ENCODE measurements around the gene PPP1R15B. TPM values are rescaled to one million over a fixed set of nuclear protein-coding genes. Genes with fewer than 3 reads are reported as not detected.
"Not testable (repeated sequence)": the region's sequence is repeated elsewhere in the genome, so short reads cannot be mapped to it uniquely, and the experiment has no call there.

The PPP1R15B gene
- total RNA-seq, 4 donors from 2014 or later: 42.8 to 56.4 (median 51.4) TPM

- intact Hi-C loops (cut with DNase I): no loop called here
- H3K27me3 ChIP-seq: no peaks in the 10 kb centered on the region
- no peak for DNase-seq (ENCODE audit: extremely low spot score)
- H3K27ac ChIP-seq (replicated peaks in 1 of 4): no peak overlapping the region
- WGBS: 98% methylated on average over 2 of the region's 2 CpGs
- no peaks in the 10 kb centered on the region for H3K9me3 ChIP-seq
- no peak overlapping the region for H3K4me3 ChIP-seq
- peaks cover 20 to 98% (median 68%) of the 10 kb centered on the region in 4 donors for H3K36me3 ChIP-seq
- TF ChIP-seq POLR2A (IDR thresholded peaks at IDR 0.05; ENCODE audit: low read depth) (no peak), POLR2AphosphoS5 (IDR thresholded peaks at IDR 0.05) (no peak), EP300 (IDR thresholded peaks at IDR 0.05) (no peak)
- TF ChIP-seq, protein P1, sequence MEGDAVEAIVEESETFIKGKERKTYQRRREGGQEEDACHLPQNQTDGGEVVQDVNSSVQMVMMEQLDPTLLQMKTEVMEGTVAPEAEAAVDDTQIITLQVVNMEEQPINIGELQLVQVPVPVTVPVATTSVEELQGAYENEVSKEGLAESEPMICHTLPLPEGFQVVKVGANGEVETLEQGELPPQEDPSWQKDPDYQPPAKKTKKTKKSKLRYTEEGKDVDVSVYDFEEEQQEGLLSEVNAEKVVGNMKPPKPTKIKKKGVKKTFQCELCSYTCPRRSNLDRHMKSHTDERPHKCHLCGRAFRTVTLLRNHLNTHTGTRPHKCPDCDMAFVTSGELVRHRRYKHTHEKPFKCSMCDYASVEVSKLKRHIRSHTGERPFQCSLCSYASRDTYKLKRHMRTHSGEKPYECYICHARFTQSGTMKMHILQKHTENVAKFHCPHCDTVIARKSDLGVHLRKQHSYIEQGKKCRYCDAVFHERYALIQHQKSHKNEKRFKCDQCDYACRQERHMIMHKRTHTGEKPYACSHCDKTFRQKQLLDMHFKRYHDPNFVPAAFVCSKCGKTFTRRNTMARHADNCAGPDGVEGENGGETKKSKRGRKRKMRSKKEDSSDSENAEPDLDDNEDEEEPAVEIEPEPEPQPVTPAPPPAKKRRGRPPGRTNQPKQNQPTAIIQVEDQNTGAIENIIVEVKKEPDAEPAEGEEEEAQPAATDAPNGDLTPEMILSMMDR (IDR thresholded peaks at IDR 0.05): no peak
- peaks cover under 1 to 15% (median 5%) of the 10 kb centered on the region in 4 donors for H3K4me1 ChIP-seq
Observed at GRCh38 chr1:204426474-204426873, 14.9 kb upstream of the PPP1R15B start.

- TF ChIP-seq POLR2A (IDR thresholded peaks at IDR 0.05; ENCODE audit: low read depth): no peak
- no peak for TF ChIP-seq POLR2AphosphoS5 (IDR thresholded peaks at IDR 0.05)
- TF ChIP-seq, protein P1 (IDR thresholded peaks at IDR 0.05): no peak
- no peak for TF ChIP-seq EP300 (IDR thresholded peaks at IDR 0.05)
- H3K4me3 ChIP-seq: no peak overlapping the region
- no peaks in the 10 kb centered on the region for H3K27me3 ChIP-seq
- no peak overlapping the region for H3K27ac ChIP-seq (replicated peaks in 1 of 4)
- intact Hi-C loops (cut with DNase I): no loop called here
- peaks cover 20 to 98% (median 69%) of the 10 kb centered on the region in 4 donors for H3K36me3 ChIP-seq
- peaks cover 0 to 11% (median under 1%) of the 10 kb centered on the region in 4 donors for H3K4me1 ChIP-seq
- 85% methylated on average over 5 of the region's 5 CpGs for WGBS
- no peak for DNase-seq (ENCODE audit: extremely low spot score)
- H3K9me3 ChIP-seq: no peaks in the 10 kb centered on the region
Observed at GRCh38 chr1:204426035-204426436, 14.4 kb upstream of the PPP1R15B start.

DNA sequence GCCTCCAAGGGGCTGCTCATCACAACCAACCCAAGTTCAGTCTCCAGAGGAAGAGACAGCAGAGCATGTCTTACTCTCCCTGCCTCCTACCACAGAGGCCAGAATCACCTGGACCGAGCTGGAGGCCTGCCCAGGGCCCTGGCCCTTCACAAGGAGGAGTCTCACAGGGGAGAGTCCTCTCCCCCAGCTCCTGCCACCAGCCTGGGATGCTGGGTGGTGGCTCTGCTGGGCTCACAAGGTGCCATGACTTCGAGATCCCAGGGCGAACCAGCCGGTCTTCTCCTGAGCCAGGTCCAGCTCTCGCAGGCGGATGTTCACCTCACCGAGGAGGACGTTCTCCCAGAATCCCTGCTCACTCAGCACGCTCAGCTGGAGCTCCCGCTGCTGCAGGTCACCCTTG is 13.0 kb upstream of the PPP1R15B start:
- Histone ChIP-seq H3K27me3 (no peaks in the 10 kb centered on the region), H3K9me3 (no peaks in the 10 kb centered on the region), H3K4me3 (no peak overlapping the region), H3K36me3 (peaks cover 15 to 85% (median 60%) of the 10 kb centered on the region in 4 donors), H3K4me1 (peaks cover 0 to 11% (median 0%) of the 10 kb centered on the region in 4 donors), H3K27ac (replicated peaks in 1 of 4) (no peak overlapping the region)
- no peak for TF ChIP-seq EP300 (IDR thresholded peaks at IDR 0.05)
- TF ChIP-seq, protein P1 (IDR thresholded peaks at IDR 0.05): no peak
- TF ChIP-seq POLR2A (IDR thresholded peaks at IDR 0.05; ENCODE audit: low read depth): no peak
- TF ChIP-seq POLR2AphosphoS5 (IDR thresholded peaks at IDR 0.05): no peak
- intact Hi-C loops (cut with DNase I): no loop called here
- DNase-seq (ENCODE audit: extremely low spot score): no peak
- WGBS: 89% methylated on average over 7 of the region's 10 CpGs

DNA sequence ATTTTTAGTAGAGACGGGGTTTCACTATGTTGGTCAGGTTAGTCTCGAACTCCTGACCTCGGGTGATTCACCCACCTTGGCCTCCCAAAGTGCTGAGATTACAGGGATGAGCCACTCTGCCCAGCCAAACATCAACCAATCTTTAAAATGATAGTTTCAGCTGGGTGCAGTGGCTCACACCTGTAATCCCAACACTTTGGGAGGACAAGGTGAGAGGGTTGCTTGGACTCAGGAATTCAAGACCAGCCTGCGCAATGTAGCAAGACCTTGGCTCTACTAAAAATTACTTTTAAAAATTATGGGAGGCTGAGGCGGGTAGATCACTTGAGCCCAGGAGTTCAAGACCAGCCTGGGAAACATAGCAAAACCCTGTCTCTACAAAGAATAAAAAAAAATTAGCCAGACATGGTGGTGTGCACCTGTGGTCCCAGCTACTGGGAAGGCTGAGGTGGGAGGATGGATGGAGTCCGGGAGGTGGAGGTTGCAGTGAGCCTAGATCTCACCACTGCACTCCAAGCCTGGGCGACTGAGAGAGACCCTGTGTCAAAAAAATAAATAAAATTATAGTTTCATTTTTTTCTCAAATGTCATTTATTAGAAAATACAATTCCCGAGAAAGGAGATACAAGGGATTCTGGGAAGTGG is 10.6 kb upstream of the PPP1R15B start:
- intact Hi-C loops (cut with DNase I); H3K4me3 ChIP-seq; H3K9me3 ChIP-seq; DNase-seq (ENCODE audit: extremely low spot score); H3K27me3 ChIP-seq: not testable (repeated sequence)
- Histone ChIP-seq H3K36me3 (peaks cover 12 to 61% (median 38%) of the 10 kb centered on the region in 4 donors), H3K27ac (replicated peaks in 1 of 4) (peak overlapping the region in 3 of 4 donors; percentile 1 to 10 (median 5)), H3K4me1 (peaks cover 8 to 34% (median 18%) of the 10 kb centered on the region in 4 donors)
- WGBS: 94% methylated on average over 8 of the region's 8 CpGs

GRCh38 chr1:204421441-204421840 is 9.8 kb upstream of the PPP1R15B start:
- intact Hi-C loops (cut with DNase I): no loop called here
- Histone ChIP-seq H3K4me3 (no peak overlapping the region), H3K4me1 (peaks cover 10 to 41% (median 25%) of the 10 kb centered on the region in 4 donors), H3K9me3 (no peaks in the 10 kb centered on the region), H3K36me3 (peaks cover 12 to 53% (median 33%) of the 10 kb centered on the region in 4 donors), H3K27me3 (no peaks in the 10 kb centered on the region), H3K27ac (replicated peaks in 1 of 4) (no peak overlapping the region)
- DNase-seq (ENCODE audit: extremely low spot score): no peak
- TF ChIP-seq, protein P1 (IDR thresholded peaks at IDR 0.05): no peak
- no peak for TF ChIP-seq POLR2AphosphoS5 (IDR thresholded peaks at IDR 0.05)
- TF ChIP-seq POLR2A (IDR thresholded peaks at IDR 0.05; ENCODE audit: low read depth): no peak
- no peak for TF ChIP-seq EP300 (IDR thresholded peaks at IDR 0.05)
- 92% methylated on average over 1 of the region's 1 CpG for WGBS

All from esophagus muscularis mucosa (tissue), 4 donors.